HG02970 (cell line): ENCODE results near the gene LGALS9.

ENCODE experiments used
- ATAC-seq: cut with Tn5 transposase; IDR thresholded peaks from one replicate; pipeline ENCODE4 v1.9.1; 2021; ENCODE audit warnings: mild to moderate bottlenecking, moderate library complexity, moderate number of reproducible peaks; ENCODE audit not compliant: unreplicated experiment, low FRiP score

Gene LGALS9

GRCh38 chr17:27630607-27631410, at the start of gene LGALS9:
LGALS9 (plus strand) TSS chr17:27631188; CDS start chr17:27631266, 78 bp downstream.
- ATAC-seq: no peak

GRCh38 chr17:27582696-27583095, 48.3 kb upstream of the LGALS9 start:
- no peak for ATAC-seq

GRCh38 chr17:27585153-27585681, 45.8 kb upstream of the LGALS9 start:
- no peak for ATAC-seq

- no peak for ATAC-seq
Observed at GRCh38 chr17:27585792-27586191, 45.2 kb upstream of the LGALS9 start.

GRCh38 chr17:27586203-27586721, 44.7 kb upstream of the LGALS9 start:
- ATAC-seq: no peak

DNA sequence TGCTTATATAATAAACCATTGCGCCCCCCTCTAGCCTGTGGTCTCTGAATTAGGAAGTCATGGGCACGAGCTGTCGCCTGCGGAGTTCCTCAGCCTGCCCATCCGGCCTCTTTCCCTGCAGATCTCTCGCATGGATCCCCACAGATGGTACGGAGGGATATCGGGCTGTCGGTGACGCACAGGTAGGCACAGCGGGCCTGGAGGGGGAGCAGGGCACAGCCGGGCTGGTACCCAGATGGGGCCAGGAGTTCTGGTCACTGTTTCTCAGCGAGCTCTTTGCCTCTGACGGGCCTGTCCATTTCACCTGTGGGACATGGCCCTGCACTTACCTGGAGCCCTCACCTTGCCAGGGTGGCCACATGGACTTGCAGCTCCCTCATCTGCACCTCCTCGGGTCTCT, 42.6 kb upstream of the LGALS9 start:
- no peak for ATAC-seq

DNA sequence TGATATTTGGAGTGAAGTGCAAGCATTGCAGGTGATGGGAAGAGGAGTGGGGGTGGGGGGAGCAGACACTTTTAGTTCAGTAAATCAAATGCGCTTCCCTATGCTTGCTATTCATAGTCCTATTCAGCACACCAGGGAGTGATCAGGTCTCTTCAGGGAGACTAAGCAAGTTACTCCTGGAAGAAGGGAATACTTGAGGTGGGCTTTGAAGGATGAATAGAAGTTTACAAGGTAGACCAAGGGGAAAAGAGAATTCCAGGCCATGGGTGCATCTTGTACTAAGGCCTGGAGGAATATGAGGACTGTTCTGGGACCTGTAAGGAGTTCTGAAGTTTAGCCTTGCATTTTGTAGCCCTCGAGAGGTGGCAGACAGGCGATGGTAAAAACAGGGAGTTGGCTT, 40.1 kb upstream of the LGALS9 start:
- ATAC-seq: no peak

GRCh38 chr17:27591986-27592385, 39.0 kb upstream of the LGALS9 start:
- ATAC-seq: no peak

DNA sequence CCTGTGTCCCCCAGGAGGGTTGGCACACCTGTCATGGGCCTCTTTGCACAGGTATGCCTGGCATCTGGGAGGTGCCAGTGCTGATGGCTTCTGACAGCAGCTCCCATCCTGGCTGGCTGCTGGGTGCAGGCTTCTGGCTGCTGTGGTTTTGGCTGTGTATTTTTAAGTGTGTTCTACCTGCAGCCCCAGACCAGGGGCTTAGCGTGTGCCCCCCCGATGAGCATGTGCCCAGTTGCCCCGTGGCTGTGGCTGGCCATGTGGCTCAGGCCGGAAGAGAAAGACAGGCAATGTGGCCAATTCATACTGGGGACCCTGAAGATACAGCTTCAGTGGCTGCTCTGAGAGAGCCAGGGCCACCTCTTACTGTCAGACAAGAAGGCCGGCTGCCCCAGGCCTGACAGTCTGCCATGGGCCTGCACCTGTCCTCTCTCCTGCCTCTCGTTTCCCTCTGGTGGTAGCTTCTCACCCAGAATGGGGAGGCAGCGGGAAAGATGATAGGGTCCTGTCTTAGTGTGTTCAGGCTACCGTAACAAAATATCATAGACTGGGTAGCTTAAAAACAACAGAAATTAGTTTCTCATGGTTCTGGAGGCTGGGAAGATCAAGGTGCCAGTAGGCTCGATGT, 37.6 kb upstream of the LGALS9 start:
- no peak for ATAC-seq

DNA sequence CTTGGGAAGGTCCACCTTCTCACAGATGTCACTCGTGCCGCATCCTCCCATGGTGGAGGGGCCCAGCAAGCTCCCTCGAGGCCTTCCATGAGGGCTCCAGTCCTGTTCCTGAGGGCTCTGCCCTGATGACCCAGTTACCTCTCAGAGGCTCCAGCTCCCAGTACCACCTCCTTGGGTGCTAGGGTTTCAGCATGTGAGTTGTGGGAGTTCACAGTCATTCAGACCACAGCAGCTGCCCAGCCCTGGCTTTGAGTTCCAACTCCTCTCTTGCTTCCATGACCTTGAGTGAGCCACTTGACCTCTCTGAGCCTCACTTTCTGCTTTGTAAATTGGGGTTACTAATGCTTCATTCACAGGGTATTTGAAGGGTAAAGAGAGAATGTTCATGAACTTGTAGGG, 37.1 kb upstream of the LGALS9 start:
- no peak for ATAC-seq

DNA sequence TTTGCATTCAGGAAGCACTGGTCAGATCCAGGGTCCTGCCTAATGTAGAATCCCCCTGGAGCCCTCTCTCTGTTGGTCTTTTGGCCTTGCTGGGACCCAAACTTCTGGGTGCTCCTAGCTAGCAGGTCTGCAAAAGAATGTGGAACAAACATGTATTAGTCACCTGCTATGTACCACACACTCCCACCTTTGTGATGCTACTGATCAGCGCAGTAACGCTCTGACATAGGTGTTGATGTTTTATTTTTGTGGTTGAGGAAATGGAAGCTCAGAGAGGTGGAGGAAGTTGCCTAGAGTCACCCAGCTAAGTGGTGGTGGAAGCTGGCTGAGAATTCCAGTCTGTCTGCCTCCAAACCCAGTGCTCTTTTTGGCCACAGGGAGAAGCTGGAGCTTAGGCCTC, 35.8 kb upstream of the LGALS9 start:
- ATAC-seq: no peak

GRCh38 chr17:27596096-27596495, 34.9 kb upstream of the LGALS9 start:
- no peak for ATAC-seq

GRCh38 chr17:27596566-27597187, 34.3 kb upstream of the LGALS9 start:
- ATAC-seq: no peak

DNA sequence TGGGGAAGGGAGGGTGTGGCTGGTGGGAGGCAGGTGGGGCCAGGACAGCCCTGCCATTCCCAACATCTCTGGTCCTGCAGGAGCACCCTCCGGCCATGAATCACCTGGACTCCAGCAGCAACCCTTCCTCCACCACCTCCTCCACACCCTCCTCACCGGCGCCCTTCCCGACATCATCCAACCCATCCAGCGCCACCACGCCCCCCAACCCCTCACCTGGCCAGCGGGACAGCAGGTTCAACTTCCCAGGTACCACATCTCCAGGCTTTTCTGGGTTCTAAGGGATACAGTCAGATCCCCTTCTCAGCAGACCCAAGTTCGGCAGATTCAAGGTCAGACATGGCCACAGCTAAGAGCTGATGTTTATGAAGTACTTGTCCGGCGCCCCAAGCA, 33.8 kb upstream of the LGALS9 start:
- ATAC-seq: no peak

- no peak for ATAC-seq
Observed at GRCh38 chr17:27597783-27598320, 33.1 kb upstream of the LGALS9 start.

DNA sequence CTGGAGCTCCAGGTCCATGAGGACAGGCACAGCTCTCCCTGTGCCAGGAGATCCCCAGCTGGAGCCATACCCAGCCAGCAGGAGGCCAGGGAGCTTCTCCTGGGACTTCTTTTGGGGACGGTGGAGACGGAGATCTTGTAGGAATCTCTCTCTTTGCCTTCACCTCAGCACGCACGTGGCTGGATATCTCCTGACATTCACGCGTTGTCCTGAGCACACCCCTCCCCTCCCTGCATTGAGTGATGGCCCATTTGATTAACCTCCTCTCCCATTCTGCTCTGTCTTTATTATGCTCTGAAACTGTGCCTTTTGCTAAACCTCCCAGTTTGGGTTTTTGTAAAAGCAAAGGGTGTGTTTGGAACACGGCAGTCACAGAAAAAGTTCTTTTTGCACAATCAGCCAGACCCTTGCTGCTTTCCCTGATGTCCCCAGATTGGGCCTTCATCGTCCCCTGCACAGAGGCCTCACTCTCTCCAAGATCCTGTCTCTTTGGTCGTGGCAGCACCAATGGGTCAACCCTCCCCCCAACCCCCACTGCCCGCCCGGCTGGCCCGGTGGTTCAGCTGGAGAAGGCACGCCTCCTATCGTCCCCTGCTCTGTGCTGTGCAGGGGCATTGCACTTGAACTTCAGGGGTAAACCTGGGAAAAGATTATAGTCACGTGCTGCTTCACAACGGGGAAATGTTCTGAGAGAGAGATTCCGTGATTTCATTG, 32.5 kb upstream of the LGALS9 start:
- ATAC-seq: no peak

GRCh38 chr17:27600471-27600870, 30.5 kb upstream of the LGALS9 start:
- ATAC-seq: no peak

- no peak for ATAC-seq
Observed at GRCh38 chr17:27601069-27601974, 29.7 kb upstream of the LGALS9 start.

GRCh38 chr17:27601975-27602302, 29.0 kb upstream of the LGALS9 start:
- no peak for ATAC-seq
